Ammon's horn (tissue), 1 donor: Measurements from ENCODE around the gene SIMC1.
"Not testable (repeated sequence)": the region's sequence is repeated elsewhere in the genome, so short reads cannot be mapped to it uniquely, and the experiment has no call there.

Experiments
- DNase-seq: peaks from one replicate; pipeline ENCODE4 v3.0.0-alpha.2; 2016; ENCODE audit warnings: low spot score

SIMC1 gene

GRCh38 chr5:176216393-176216916 is 21.8 kb upstream of the SIMC1 start:
- DNase-seq, result not testable (repeated sequence)

GRCh38 chr5:176217188-176217729 is 21.0 kb upstream of the SIMC1 start:
- not testable (repeated sequence) for DNase-seq

- DNase-seq, result not testable (repeated sequence)
Observed at GRCh38 chr5:176217764-176218163, 20.5 kb upstream of the SIMC1 start.

- not testable (repeated sequence) for DNase-seq
Observed at GRCh38 chr5:176222006-176222405, 16.2 kb upstream of the SIMC1 start.

- DNase-seq, result not testable (repeated sequence)
Observed at GRCh38 chr5:176228358-176228757, 9.9 kb upstream of the SIMC1 start.

- not testable (repeated sequence) for DNase-seq
Observed at GRCh38 chr5:176233253-176233652, 5.0 kb upstream of the SIMC1 start.

GRCh38 chr5:176235155-176235554 is 3.1 kb upstream of the SIMC1 start:
- DNase-seq, result peak; percentile 17

GRCh38 chr5:176238645-176239283 is 540 bp downstream of the SIMC1 start:
- not testable (repeated sequence) for DNase-seq

- not testable (repeated sequence) for DNase-seq
Observed at GRCh38 chr5:176239304-176239703, 1.1 kb downstream of the SIMC1 start.

GRCh38 chr5:176244318-176244717 is 6.1 kb downstream of the SIMC1 start:
- not testable (repeated sequence) for DNase-seq

- DNase-seq, result not testable (repeated sequence)
Observed at GRCh38 chr5:176245074-176245473, 6.8 kb downstream of the SIMC1 start.

GRCh38 chr5:176245489-176245888 is 7.3 kb downstream of the SIMC1 start:
- DNase-seq, result not testable (repeated sequence)

GRCh38 chr5:176250691-176251090 is 12.5 kb downstream of the SIMC1 start:
- DNase-seq, result not testable (repeated sequence)

- not testable (repeated sequence) for DNase-seq
Observed at GRCh38 chr5:176252171-176252570, 13.9 kb downstream of the SIMC1 start.

GRCh38 chr5:176253370-176254065 is 15.3 kb downstream of the SIMC1 start:
- not testable (repeated sequence) for DNase-seq

GRCh38 chr5:176254066-176254393 is 15.8 kb downstream of the SIMC1 start:
- not testable (repeated sequence) for DNase-seq

- not testable (repeated sequence) for DNase-seq
Observed at GRCh38 chr5:176257871-176258505, 19.8 kb downstream of the SIMC1 start.

GRCh38 chr5:176260682-176261081 is 22.5 kb downstream of the SIMC1 start:
- not testable (repeated sequence) for DNase-seq

- not testable (repeated sequence) for DNase-seq
Observed at GRCh38 chr5:176266448-176266847, 28.2 kb downstream of the SIMC1 start.

- DNase-seq, result not testable (repeated sequence)
Observed at GRCh38 chr5:176289018-176289417, 50.8 kb downstream of the SIMC1 start.

- DNase-seq, result not testable (repeated sequence)
Observed at GRCh38 chr5:176290057-176290840, 52.0 kb downstream of the SIMC1 start.

GRCh38 chr5:176305356-176305755 is 67.1 kb downstream of the SIMC1 start:
- not testable (repeated sequence) for DNase-seq
